Osteoblast (primary cell): Measurements from ENCODE around the gene LGALS16. TPM values are rescaled to one million over a fixed set of nuclear protein-coding genes. Genes with fewer than 3 reads are reported as not detected.
"Not testable (repeated sequence)": the region's sequence is repeated elsewhere in the genome, so short reads cannot be mapped to it uniquely, and the experiment has no call there.

ENCODE experiments used
- DNase-seq: peaks from one replicate; pipeline ENCODE4 v3.0.0; 2011; ENCODE audit warnings: low spot score, mixed read lengths; ENCODE audit not compliant: insufficient read length; ENCODE audit errors: missing footprints
- H2AFZ ChIP-seq: 2 replicates; pipeline ENCODE4 v1.6.0; 2011; ENCODE audit warnings: mild to moderate bottlenecking, low read length
- H3K27ac ChIP-seq: 2 replicates; pipeline ENCODE4 v1.5.1; 2011; ENCODE audit warnings: mild to moderate bottlenecking, low read depth, low read length, moderate library complexity
- H3K27me3 ChIP-seq: 2 replicates; pipeline ENCODE4 v1.6.0; 2012; ENCODE audit warnings: mild to moderate bottlenecking, control low read depth, inconsistent platforms, low read length, moderate library complexity; ENCODE audit not compliant: insufficient read depth
- H3K36me3 ChIP-seq: 2 replicates; pipeline ENCODE4 v1.5.1; 2011; ENCODE audit warnings: mild to moderate bottlenecking, low read length, control low read depth, moderate library complexity; ENCODE audit not compliant: insufficient read depth
- H3K4me1 ChIP-seq: 2 replicates; pipeline ENCODE4 v1.5.1; 2011; ENCODE audit warnings: mild to moderate bottlenecking, low read length, control low read depth, moderate library complexity; ENCODE audit not compliant: insufficient read depth
- H3K4me2 ChIP-seq: 2 replicates; pipeline ENCODE4 v1.6.0; 2011; ENCODE audit warnings: mild to moderate bottlenecking, low read length; ENCODE audit not compliant: insufficient read depth
- H3K4me3 ChIP-seq: fragments of 200-600 bp; sonication (generic); 3 replicates; pipeline ENCODE4 v1.5.1; 2012; ENCODE audit warnings: mild to moderate bottlenecking, low read length, inconsistent platforms; ENCODE audit not compliant: insufficient read depth
- H3K79me2 ChIP-seq: 2 replicates; pipeline ENCODE4 v1.6.0; 2012; ENCODE audit warnings: mild to moderate bottlenecking, low read length, control low read depth, inconsistent platforms; ENCODE audit not compliant: insufficient read depth
- H3K9me3 ChIP-seq: 2 replicates; pipeline ENCODE4 v1.5.1; 2011; ENCODE audit warnings: low read depth, low read length, control low read depth
- H4K20me1 ChIP-seq: 2 replicates; pipeline ENCODE4 v1.6.0; 2012; ENCODE audit warnings: mild to moderate bottlenecking, low read length, control low read depth; ENCODE audit not compliant: insufficient read depth
- CTCF ChIP-seq: IDR thresholded peaks from 2 replicates; pipeline ENCODE4 v1.5.1; 2011; ENCODE audit warnings: mild to moderate bottlenecking, low read depth, low read length, moderate library complexity; ENCODE audit errors: extremely low read depth
- total RNA-seq: library from RNA; depleted of rRNA; stranded (reverse); fragments of >200 nt; gene quantifications from 2 replicates; pipeline ENCODE4 v1.2.3, GENCODE V29; 2012

LGALS16 gene
- total RNA-seq, 1 donor: not detected

- H3K27ac ChIP-seq: no peak overlapping the region
- H3K4me3 ChIP-seq: no peak overlapping the region
- no peaks in the 10 kb centered on the region for H3K9me3 ChIP-seq
- DNase-seq: no peak
- H3K36me3 ChIP-seq: no peaks in the 10 kb centered on the region
- H4K20me1 ChIP-seq: no peaks in the 10 kb centered on the region
- no peak overlapping the region for H2AFZ ChIP-seq
- no peaks in the 10 kb centered on the region for H3K27me3 ChIP-seq
- no peak overlapping the region for H3K4me2 ChIP-seq
- H3K4me1 ChIP-seq: no peaks in the 10 kb centered on the region
- no peaks in the 10 kb centered on the region for H3K79me2 ChIP-seq
- no peak for TF ChIP-seq CTCF
These were observed 38.0 kb upstream of the LGALS16 start for GRCh38 chr19:39617745-39618144.

DNA sequence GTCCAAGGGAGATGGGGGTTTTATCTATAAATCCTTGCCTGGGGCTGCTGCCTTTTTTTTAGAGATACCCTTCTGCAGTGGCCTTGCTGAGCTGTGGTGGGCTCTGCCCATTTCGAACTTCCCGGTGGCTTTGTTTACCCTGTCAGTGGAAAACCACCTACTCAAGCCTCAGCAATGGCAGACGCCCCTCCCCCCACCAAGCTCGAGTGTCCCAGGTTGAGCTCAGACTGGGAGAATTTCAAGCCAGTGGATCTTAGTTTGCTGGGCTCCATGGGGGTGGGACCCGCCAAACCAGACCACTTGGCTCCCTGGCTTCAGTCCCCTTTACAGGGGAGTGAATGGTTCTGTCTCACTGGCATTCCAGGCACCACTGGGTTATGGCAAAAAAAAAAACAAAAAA, 31.8 kb upstream of the LGALS16 start:
- no peak overlapping the region for H3K4me3 ChIP-seq
- no peaks in the 10 kb centered on the region for H3K79me2 ChIP-seq
- no peak for TF ChIP-seq CTCF
- H3K4me2 ChIP-seq: no peak overlapping the region
- H3K9me3 ChIP-seq: no peaks in the 10 kb centered on the region
- H3K27ac ChIP-seq: no peak overlapping the region
- H2AFZ ChIP-seq: no peak overlapping the region
- no peaks in the 10 kb centered on the region for H3K27me3 ChIP-seq
- H3K4me1 ChIP-seq: no peaks in the 10 kb centered on the region
- DNase-seq: no peak
- H4K20me1 ChIP-seq: no peaks in the 10 kb centered on the region
- H3K36me3 ChIP-seq: no peaks in the 10 kb centered on the region

DNA sequence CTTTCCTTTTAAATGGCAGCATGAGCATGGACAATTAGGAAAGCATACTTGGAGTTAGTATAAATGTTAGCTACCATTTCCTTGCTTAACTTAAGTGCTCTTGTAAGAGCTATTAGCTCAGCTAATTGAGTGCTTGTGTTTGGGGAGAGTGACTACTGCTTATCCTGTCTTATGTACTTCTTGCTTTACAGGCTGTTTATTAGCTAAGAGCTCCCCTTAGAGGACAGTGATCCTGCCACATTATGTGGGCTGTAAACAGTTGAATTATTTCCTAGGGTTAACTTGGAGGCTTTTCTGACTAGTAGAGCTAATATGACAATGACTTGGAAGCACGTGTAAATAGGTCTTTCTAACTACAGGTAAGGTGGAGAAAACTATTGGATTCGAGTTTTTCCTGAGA, 28.1 kb upstream of the LGALS16 start:
- H3K27me3 ChIP-seq, H3K4me1 ChIP-seq, H4K20me1 ChIP-seq, H2AFZ ChIP-seq, DNase-seq, H3K27ac ChIP-seq, H3K4me2 ChIP-seq, H3K4me3 ChIP-seq, H3K79me2 ChIP-seq, H3K36me3 ChIP-seq, H3K9me3 ChIP-seq: not testable (repeated sequence)

DNA sequence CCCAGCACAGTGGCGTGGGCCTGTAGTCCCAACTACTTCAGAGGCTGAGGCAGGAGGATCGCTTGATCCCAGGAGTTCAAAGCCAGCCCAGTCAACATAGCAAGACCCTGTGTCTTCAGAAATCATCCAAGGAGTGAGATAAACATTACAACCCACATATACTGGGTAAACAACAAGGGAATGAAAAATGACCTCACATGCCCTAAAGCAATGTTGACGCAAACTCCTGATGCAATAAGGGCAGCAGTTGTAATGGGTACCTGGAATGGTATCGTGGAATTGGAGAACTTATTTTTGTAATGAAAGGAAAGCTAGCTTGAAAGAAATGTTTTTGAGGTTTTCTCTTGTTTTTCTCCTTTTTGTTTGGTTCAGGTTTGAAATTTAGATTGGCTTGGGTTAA, 24.5 kb upstream of the LGALS16 start:
- Histone ChIP-seq H3K27ac (no peak overlapping the region), H3K9me3 (no peaks in the 10 kb centered on the region), H4K20me1 (no peaks in the 10 kb centered on the region), H3K4me3 (no peak overlapping the region), H3K36me3 (no peaks in the 10 kb centered on the region), H3K27me3 (no peaks in the 10 kb centered on the region), H3K4me2 (no peak overlapping the region), H2AFZ (no peak overlapping the region), H3K79me2 (no peaks in the 10 kb centered on the region), H3K4me1 (no peaks in the 10 kb centered on the region)
- no peak for TF ChIP-seq CTCF
- DNase-seq: no peak

DNA sequence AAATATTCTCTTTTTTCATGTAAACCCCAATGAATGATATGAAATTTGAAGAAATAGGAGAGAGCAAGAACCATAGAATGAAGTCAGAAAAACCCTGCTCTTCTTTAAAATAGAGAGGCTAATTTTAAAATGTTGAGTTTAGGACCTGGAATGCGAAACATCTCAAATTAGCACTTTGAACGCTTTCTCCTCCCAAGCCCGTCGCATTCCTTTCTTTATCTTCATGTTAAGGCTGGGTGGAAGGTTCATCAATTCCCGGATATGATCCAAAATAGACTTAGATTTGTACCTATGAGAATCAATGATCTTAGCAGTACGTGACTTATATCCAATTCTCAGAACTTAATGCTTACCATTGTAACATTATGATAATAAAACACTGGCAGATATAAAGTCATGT, 24.1 kb upstream of the LGALS16 start:
- DNase-seq: no peak
- H2AFZ ChIP-seq: no peak overlapping the region
- no peaks in the 10 kb centered on the region for H4K20me1 ChIP-seq
- H3K27ac ChIP-seq: no peak overlapping the region
- TF ChIP-seq CTCF: no peak
- no peak overlapping the region for H3K4me2 ChIP-seq
- H3K27me3 ChIP-seq: no peaks in the 10 kb centered on the region
- H3K36me3 ChIP-seq: no peaks in the 10 kb centered on the region
- H3K9me3 ChIP-seq: no peaks in the 10 kb centered on the region
- H3K4me1 ChIP-seq: no peaks in the 10 kb centered on the region
- H3K4me3 ChIP-seq: no peak overlapping the region
- H3K79me2 ChIP-seq: no peaks in the 10 kb centered on the region
